EH (cell line): Measurements from ENCODE around the gene SAMM50.

Source experiments
- DNase-seq: peaks from one replicate; pipeline ENCODE4 v3.0.0-alpha.2; 2015; ENCODE audit warnings: low read depth

The SAMM50 gene

DNA sequence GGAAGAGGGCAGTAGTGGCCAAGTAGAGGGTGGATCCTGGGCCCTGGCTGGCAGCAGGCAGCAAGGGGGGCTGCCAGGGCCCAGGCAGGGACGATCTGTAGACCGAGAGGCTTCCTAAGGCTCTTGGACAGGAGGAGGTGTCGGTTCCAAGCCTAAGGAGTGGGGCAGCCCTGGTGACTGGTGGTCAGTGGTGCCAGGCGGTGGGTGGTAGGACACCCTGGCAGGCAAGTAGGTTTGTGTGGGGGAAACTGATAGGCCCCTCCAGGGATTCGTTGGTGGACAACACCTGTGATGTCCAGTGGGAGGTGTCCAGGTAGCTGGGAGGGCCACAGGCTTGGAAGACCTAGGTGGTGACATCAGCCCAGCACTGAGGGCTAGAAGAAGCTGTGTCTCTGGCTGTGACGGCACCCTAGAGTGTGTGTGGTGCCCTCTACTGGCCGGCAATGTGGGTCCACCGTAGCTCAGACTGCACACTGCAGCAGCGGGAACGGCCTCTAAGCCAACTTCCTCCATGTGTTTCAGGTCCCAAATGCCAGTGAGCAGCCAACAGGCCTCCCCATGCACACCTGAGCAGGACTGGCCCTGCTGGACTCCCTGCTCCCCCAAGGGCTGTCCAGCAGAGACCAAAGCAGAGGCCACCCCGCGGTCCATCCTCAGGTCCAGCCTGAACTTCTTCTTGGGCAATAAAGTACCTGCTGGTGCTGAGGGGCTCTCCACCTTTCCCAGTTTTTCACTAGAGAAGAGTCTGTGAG, 9.4 kb upstream of the SAMM50 start:
- peak; percentile 73 for DNase-seq

DNA sequence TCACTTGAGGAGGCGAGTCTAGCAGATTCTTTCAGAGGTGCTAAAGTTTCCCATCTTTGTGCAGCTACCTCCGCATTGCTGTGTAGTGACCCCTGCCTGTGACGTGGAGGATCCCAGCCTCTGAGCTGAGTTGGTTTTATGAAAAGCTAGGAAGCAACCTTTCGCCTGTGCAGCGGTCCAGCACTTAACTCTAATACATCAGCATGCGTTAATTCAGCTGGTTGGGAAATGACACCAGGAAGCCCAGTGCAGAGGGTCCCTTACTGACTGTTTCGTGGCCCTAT, 8.9 kb upstream of the SAMM50 start:
- peak; percentile 28 for DNase-seq

DNA sequence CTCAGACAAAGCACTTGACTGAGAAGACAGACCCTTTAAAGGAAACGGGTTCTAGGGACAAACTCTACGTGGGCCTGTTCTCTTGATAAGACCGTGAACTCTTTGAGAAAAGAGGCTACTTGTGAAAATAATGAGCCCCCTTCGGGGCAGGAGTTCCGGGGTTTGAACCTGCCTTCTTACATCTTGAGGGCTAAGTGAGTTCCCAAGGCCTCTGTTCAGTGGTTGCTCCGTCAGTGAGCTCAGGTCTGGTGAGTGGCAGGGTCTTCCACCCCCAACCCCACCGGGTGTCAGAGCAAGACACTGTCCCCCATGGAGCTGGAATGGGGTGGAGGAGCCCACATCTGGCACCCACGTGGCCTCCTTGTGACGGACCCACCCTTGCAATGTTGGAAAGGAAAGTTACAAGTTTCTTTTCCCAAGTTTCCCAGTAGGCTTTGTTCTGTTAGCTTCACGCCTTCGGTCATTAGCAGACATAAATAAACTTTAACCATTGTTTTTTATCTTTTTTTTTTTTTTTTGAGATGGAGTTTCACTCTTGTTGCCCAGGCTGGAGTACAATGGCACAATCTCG, 6.3 kb upstream of the SAMM50 start:
- no peak for DNase-seq

DNA sequence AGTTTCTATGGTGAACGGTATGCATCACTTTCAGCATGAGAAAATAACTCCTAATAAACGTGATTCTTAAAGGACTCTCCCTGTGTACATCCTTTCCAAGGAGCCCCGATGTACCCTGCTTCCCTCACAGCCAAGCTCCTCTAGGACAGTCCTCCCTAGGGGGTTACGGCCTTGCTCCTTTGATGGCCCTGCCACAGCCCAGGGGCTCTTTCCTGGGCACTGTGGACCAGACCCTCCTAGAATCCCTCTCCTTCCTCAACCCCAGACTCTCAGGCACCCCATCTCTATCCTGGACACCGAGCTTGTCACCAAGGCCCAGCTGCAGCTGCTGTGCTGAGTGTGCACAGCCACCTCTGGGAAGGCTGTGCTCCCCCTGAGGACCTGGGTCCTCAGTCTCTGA, 3.9 kb upstream of the SAMM50 start:
- DNase-seq = no peak

- DNase-seq = no peak
Measured at GRCh38 chr22:43951966-43952365, 3.3 kb upstream of the SAMM50 start.

- DNase-seq = no peak
Measured at GRCh38 chr22:43953988-43954785, 1.1 kb upstream of the SAMM50 start.

DNA sequence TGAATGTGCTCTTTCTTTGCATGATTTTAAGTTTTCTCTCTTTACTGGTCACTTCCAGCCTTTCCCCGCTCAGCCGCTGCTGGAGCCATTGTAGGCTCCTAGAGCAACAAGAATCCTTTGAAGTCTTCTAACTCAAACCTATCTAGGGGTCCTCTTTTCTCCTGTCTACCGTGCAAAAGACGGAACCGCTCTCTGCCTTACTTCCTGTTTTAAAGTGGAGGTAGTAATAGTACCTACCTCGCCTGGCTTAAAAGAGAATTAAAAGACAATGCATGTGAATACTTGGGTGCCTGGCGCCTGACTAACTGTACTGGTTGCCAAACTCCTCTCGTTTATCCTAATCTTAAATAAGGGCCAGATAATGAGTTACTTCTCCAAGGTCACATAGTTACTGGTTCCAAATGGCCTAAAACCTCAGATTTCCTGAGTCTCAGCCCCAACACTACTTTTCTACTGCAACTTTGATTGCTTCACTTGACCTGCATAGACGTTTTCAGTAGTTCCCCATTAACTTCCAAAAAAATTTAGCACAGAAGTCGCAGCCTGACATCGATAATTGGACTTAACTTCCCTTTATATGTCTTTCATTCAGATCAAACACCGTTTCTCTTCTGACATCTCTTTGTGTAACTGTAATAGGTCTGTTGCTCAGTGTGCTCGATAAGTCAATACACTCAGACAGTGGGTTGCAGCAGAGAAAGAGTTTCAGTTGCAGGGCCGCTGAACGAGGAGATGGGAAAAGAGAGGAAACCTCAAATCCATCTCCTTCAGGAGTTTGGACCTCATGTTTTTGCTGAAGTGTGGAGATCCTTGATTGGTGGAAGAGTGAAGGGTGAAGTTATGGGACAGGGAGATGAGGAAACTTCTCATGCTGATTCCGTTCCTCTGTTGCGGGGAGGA, 891 bp downstream of the SAMM50 start:
- no peak for DNase-seq

DNA sequence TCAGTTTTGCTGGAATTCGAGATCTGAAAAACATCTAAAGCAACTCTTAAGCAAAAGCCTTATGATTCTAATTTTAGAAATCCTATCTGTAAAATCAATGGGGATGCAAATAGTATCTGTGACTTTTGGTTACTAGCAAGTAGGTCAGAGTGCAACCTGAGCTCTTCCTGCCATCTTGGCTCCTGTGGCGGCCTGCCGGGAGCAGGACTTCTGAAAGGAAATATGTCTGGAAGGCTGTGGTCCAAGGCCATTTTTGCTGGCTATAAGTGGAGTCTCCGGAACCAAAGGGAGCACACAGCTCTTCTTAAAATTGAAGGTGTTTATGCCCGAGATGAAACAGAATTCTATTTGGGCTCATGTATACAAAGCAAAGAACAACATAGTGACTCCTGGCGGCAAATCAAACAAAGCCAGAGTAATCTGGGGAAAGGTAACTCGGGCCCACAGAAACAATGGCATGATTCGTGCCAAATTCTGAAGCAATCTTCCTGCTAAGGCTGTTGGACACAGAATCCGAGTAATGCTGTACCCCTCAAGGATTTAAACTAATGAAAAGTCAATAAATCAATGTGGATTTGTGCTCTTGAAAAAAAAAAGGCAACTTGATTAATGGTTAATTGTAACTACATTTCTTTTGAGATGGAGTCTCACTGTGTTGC, 1.7 kb downstream of the SAMM50 start:
- no peak for DNase-seq

- peak; percentile 22 for DNase-seq
Measured at GRCh38 chr22:43957871-43958270, 2.6 kb downstream of the SAMM50 start.

- no peak for DNase-seq
Measured at GRCh38 chr22:43964314-43964857, 9.1 kb downstream of the SAMM50 start.

- DNase-seq = no peak
Measured at GRCh38 chr22:43967069-43967468, 11.8 kb downstream of the SAMM50 start.

- no peak for DNase-seq
Measured at GRCh38 chr22:43968614-43969013, 13.4 kb downstream of the SAMM50 start.

GRCh38 chr22:43969021-43969878, 14.0 kb downstream of the SAMM50 start:
- no peak for DNase-seq

- no peak for DNase-seq
Measured at GRCh38 chr22:43969989-43970755, 14.9 kb downstream of the SAMM50 start.

- no peak for DNase-seq
Measured at GRCh38 chr22:43971112-43971511, 15.9 kb downstream of the SAMM50 start.

DNA sequence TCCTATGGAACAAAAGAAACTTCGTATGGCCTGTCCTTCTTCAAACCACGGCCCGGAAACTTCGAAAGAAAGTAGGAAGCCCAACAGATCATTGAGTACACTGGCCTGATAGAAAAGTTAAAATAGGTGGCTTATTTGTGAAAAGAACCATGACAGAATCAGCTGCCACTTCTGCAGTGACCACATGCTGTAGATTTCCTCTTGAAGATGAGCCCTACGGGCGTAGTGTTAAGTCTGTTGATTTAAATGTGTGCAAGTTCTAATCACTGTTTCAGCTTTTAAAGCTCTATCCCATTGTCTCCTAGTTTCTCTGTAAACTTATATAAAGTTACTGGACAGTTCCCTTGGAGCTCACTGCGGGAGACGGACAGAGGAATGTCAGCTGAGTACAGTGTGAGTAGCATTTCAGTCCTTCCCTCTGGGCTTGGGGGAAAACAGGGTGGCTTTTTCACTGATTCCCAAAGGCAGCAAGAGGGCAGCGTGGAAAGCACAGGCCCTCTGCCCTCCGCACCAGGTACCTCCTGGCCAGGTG, 17.8 kb downstream of the SAMM50 start:
- DNase-seq = no peak

- no peak for DNase-seq
Measured at GRCh38 chr22:43974028-43974545, 18.8 kb downstream of the SAMM50 start.

GRCh38 chr22:43975041-43975440, 19.8 kb downstream of the SAMM50 start:
- DNase-seq = no peak
